ENCODE measurements around the gene DPYSL4.
"Not testable (repeated sequence)": the region's sequence is repeated elsewhere in the genome, so short reads cannot be mapped to it uniquely, and the experiment has no call there.

DPYSL4 gene

DNA sequence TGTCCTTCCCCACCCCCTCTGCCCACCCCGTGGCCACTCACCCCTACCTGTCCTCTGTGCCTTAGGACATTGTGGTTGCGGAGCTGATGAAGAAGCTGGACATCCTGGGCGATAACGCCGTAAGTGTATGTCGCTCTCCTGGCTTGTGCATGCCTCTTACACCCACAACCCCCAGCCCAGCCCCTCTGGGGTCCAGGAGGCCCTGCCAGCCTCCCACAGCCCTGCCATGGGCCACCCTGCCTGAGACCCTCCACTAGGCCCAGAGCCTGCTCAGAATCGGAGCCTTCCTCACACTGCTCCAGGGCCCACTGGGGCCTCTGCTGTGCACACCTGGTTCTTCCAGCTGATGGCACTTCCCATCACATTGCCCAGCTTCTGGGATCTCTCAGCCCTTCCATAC is 36.8 kb upstream of the DPYSL4 start:
- DNase-seq (ENCODE audit: low spot score), result no peak

DNA sequence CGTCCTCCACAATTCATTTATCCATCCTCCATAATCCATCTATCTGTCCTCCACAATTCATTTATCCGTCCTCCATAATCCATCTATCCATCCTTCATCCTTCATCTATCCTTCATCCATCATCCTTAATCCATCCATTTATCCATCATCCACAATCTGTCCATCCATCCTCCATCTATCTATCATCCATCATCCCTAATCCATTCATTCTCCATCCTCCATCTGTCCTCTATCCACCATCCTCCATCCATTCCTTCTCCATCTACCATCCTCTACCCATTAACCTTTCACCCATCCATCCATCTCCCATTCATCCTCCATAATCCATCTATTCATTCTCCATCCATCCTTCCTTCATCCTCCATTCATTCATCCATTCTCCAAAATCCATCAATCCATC is 36.0 kb upstream of the DPYSL4 start:
- DNase-seq (ENCODE audit: low spot score), result no peak

DNA sequence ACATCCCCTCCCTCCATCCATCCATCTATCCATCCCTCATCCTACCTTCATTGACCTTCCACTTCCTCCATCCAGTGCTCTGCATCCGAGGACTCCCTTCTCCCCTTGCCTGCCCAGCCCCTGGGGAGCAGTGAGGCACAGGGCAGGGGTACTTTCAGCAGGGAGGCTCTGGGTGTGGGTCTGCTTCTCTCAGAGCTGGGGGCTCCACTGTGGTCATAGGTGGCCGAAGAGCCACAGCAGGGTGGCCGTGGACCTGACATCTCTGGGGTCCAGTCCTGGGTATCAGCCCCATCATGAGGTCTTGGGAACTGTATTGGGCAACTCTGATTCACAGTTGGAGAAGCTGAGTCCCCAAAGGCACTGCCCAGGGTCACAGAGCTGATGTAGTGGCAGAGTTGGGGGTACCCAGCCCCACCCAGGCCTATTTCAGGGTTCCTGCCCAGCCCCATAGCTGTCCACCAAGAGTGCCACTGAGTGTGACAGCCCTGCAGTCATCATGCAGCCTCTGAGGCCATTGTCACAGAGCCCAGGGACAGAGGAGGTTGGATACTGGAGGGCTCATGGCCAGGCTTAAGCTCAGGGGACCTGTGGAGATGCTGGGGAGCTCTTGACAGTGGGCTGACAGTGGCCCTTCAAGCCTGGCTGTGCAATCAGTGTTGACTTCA is 35.3 kb upstream of the DPYSL4 start:
- no peak for DNase-seq (ENCODE audit: low spot score)

DNA sequence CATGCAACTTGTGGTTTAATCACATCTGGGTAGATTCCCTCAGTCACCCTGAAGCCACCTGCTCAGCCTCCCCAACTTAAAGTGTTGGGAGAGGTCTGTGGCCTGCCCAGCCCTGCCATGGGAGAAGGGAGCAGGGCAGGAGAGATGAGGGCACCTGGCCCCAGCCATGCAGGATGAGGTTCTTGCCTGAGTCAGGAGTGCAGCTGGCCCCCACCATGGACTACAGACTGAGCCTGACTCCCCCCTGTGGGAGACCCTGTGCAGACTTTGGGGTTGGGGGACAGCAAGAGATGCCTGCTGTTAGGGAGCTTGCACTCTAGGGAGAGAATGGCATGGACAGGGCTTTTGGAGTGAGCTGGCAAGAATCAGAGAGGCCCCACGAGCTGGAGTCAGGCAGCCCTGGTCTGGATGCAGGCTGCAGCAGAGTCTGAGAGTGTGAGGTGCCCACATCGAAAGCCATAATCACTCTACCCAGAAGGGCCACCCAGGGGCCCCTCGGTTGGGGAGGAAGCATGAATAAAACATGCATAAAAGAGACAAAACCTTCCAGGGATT is 34.7 kb upstream of the DPYSL4 start:
- DNase-seq (ENCODE audit: low spot score), result no peak

DNA sequence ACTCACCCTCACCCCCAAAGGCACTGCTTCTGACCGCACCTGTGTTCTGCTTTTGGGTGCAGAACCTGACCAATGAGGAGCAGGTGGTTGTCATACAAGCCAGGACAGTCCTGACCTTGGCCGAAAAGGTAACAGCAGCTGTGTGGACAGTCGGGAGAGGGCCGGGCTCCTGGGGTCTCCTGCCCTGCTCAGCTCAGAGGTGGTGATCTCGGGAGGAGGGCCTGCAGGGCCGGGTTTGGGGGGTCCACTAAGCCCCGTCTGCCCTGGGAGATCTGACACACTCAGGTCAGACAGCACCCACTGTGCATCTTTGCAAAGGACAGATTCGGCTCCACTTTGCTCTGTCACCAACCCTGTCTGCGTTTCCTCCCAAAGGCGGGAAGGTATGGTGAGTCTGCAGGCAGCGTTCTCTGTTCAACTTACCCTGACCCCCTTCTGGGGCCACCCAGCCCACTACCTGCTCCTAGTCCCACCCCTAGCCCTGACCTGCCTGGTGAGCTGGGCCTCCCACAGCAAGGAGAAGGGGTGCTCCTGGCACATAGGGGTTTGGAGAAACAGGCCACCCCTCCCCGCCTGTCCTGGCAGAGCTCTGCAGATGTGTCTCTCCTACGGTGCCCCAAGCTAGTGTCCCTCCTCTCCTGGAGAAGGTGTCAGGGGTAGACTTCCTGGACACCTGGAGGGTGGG is 33.7 kb upstream of the DPYSL4 start:
- DNase-seq (ENCODE audit: low spot score), result no peak

DNA sequence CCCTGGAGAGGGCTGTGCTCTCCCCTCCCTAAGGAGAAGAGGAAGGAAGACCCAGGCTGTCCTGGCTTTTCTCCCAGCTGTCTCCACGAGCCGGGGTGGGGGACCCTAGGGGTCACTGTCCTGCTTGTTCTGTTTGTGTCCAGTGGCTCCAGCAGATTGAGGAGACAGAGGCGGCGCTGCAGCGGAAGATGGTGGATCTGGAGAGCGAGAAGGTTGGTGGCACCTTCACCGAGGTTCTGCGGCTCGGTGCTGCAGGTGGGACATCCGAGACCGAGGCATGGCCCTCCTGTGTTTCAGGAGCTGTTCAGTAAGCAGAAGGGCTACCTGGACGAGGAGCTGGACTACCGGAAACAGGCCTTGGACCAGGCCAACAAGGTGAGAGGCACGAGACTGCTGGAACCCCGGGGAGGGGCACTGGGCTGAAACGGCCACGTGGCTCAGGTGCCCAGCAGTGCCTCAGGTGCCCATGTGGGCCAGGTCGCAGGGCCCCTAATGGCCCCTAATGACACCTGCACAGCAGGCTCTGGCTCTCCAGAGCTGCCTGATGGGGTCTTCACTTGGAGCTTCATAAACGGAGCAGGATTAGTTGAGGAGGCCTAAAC is 33.0 kb upstream of the DPYSL4 start:
- DNase-seq (ENCODE audit: low spot score), result no peak

GRCh38 chr10:132154440-132154839 is 32.3 kb upstream of the DPYSL4 start:
- DNase-seq (ENCODE audit: low spot score), result no peak

DNA sequence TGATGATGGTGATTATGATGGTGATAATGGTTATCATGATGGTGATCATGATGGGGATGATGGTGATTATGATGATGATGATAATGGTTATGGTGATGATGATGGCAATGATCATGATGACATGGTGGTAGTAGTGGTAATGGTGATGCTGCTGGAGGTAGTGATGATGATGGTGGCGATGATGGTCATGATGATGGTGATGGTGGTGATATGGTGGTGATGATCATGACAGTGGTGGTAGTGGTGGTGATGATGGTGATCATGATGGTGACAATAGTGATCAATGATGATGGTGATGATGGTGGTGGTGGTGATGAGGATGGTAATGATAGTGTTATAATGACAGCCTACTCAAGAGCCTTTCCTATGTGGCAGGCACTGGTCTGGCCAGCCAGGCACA is 31.8 kb upstream of the DPYSL4 start:
- no peak for DNase-seq (ENCODE audit: low spot score)

- no peak for DNase-seq (ENCODE audit: low spot score)
Measured at GRCh38 chr10:132155723-132156381, 30.9 kb upstream of the DPYSL4 start.

DNA sequence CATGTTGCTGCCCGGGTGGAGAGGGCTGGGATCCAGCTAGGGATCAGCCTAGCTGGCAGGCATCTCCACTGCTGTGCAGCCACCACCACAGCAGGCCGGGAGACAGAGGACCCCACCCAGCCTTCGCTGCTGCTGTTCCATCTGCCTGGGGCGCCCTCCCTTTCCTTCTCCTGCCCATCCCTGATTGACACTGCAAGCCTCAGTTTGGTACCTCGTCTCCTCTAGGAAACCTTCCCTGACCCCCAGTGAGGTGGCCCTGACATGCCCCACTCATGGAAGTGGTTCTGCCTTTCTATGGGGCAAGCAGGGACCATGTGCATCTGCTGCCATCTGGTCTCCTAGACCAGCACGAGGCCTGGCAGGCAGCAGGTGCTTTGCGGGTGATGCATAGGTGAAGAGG is 30.4 kb upstream of the DPYSL4 start:
- DNase-seq (ENCODE audit: low spot score), result no peak

DNA sequence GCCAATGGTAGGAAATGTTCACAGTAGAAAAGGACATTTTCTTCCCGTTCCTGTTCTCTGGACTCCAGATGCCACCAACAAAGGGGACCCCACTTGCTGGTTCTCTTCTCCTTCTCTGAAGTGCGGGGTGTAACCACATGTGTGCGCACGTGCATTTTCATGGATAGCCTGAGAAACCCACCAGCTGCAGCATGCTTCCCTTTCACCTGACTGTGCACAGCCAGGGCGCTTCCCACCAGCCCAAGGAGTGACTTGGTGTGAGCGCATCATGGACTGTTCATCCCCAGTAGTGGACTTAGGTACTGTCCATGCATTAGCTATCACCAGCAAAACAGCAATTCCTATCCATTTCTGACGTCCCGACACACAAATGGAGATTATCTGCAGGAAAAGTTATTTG is 29.6 kb upstream of the DPYSL4 start:
- DNase-seq (ENCODE audit: low spot score), result no peak

GRCh38 chr10:132158122-132158741 is 28.5 kb upstream of the DPYSL4 start:
- peak; percentile 61 for DNase-seq (ENCODE audit: low spot score)

DNA sequence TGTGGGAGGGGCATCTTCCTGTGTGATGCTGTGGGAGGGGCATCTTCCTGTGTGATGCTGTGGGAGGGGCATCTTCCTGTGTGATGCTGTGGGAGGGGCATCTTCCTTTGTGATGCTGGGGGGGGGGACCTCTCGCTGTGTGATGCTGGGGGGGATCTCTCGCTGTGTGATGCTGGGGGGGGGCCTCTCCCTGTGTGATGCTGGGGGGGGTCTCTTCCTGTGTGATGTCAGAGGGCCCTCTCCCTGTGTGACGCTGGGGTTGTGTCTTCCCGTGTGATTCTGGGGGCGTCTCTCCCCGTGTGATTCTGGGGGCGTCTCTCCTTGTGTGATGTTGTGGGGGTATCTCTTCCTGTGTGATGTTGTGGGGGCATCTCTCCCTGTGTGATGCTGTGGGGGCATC is 27.9 kb upstream of the DPYSL4 start:
- DNase-seq (ENCODE audit: low spot score), result no peak

DNA sequence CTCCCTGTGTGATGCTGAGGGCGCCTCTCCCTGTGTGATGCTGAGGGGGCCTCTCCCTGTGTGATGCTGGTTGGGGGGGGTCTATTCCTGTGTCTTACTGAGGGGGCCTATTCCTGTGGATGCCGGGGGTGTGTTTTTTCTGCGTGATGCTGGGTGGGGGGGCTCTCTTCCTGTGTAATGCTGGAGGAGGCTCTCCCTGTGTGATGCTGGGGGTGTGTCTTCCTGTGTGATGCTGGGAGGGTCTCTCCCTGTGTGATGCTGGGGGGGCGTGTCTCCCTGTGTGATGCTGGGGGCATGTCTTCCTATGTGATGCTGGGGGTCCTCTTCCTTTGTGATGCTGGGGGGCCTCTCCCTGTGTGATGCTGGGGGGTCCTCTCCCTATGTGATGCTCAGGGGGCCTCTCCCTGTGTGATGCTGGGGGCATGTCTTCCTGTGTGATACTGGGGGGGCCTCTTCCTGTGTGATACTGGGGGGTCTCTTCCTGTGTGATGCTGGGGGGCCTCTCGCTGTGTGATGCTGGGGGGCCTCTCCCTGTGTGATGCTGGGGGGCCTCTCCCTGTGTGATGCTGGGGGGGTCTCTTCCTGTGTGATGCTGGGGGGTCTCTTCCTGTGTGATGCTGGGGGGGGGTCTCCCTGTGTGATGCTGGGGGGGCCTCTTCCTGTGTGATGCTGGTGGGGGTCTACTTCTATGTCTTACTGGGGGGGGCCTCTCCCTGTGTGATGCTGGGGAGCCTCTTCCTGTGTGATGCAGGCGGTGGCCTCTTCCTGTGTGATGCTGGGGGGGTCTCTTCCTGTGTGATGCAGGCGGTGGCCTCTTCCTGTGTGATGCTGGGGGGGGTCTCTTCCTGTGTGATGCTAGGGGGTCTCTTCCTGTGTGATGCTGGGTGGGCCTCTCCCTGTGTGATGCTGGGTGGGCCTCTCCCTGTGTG is 27.2 kb upstream of the DPYSL4 start:
- DNase-seq (ENCODE audit: low spot score), result not testable (repeated sequence)

- not testable (repeated sequence) for DNase-seq (ENCODE audit: low spot score)
Measured at GRCh38 chr10:132160231-132160630, 26.5 kb upstream of the DPYSL4 start.

DNA sequence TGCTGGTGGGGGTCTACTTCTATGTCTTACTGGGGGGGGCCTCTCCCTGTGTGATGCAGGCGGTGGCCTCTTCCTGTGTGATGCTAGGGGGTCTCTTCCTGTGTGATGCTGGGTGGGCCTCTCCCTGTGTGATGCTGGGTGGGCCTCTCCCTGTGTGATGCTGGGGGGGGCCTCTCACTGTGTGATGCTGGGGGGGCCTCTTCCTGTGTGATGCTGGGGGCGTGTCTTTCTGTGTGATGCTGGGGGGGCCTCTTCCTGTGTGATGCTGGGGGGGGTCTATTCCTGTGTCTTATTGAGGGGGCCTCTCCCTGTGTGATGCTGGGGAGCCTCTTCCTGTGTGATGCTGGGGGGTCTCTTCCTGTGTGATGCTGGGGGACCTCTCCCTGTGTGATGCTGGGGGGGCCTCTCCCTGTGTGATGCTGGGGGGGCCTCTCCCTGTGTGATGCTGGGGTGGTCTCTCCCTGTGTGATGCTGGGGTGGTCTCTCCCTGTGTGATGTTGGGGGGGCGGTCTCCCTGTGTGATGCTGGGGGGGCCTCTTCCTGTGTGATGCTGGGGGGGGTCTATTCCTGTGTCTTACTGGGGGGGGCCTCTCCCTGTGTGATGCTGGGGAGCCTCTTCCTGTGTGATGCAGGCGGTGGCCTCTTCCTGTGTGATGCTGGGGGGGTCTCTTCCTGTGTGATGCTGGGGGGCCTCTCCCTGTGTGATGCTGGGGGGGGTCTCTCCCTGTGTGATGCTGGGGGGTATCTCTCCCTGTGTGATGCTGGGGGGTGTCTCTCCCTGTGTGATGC is 25.7 kb upstream of the DPYSL4 start:
- DNase-seq (ENCODE audit: low spot score), result not testable (repeated sequence)

- DNase-seq (ENCODE audit: low spot score), result no peak
Measured at GRCh38 chr10:132162021-132162531, 24.7 kb upstream of the DPYSL4 start.

GRCh38 chr10:132162590-132163277 is 24.0 kb upstream of the DPYSL4 start:
- no peak for DNase-seq (ENCODE audit: low spot score)

GRCh38 chr10:132163278-132163765 is 23.4 kb upstream of the DPYSL4 start:
- peak; percentile 97 for DNase-seq (ENCODE audit: low spot score)
